ENCODE results near the gene RSPO1.

- TF ChIP-seq CTCF (conservative IDR thresholded peaks at IDR 0.05; ENCODE audit: low read depth, low read length) (no peak), BHLHE40 (IDR thresholded peaks at IDR 0.05; ENCODE audit: low read depth, low read length) (no peak), POLR2A (IDR thresholded peaks at IDR 0.05; ENCODE audit: low read depth, low read length) (no peak), RCOR1 (IDR thresholded peaks at IDR 0.05; ENCODE audit: insufficient replicate concordance, low read length) (no peak), CEBPB (IDR thresholded peaks at IDR 0.05; ENCODE audit: low read depth, low read length) (no peak), ELK1 (IDR thresholded peaks at IDR 0.05; ENCODE audit: borderline replicate concordance, low read depth, low read length) (no peak), SMC3 (IDR thresholded peaks at IDR 0.05; ENCODE audit: low read depth, low read length) (no peak), RAD21 (IDR thresholded peaks at IDR 0.05; ENCODE audit: low read length) (no peak)
Measured at GRCh38 chr1:37651803-37652202, 17.1 kb upstream of the RSPO1 start.

Data from IMR-90 (cell line).